ENCODE results near the gene LIN52.
"Not testable (repeated sequence)": the region's sequence is repeated elsewhere in the genome, so short reads cannot be mapped to it uniquely, and the experiment has no call there.

Gene LIN52

DNA sequence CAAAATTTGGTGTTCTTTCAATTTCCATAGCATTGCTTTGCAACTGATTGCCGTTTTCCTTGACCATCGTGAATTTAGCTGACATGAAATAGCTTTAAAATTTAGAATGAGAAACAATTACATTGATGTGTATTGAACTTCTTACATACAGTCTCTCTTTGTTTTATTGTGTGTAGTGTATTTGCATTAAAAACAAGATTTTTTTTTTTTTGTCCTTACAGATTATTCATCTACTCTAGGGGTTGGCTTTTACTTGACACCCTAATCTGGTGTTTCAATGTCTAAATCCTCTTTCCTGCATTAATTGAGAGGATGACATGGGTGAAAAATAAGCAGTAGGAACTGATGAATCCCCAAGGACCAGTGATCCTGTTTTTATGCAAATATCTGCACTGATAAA lies 20.6 kb downstream of the LIN52 start:
- DNase-seq (ENCODE audit: low spot score) = no peak

DNA sequence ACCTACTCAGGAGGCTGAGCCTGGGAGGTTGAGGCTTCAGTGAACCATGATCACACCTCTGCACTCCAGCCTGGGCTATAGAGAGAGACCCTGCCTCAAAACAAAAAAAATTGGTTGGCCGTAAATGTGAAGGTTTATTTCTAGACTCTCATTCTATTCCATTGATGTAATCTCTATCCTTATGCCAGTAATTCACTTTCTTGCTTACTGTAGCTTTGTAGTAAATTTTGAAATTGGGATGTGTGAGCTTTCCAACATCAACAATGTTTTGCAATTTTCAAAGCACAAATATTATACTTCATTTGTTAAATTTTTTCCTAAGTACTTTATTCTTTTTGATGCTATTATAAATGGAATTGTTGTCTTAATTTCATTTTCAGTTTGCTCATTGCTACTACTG lies 24.6 kb downstream of the LIN52 start:
- DNase-seq (ENCODE audit: low spot score) = no peak

GRCh38 chr14:74111395-74112216 lies 26.9 kb downstream of the LIN52 start:
- peak; percentile 40 for DNase-seq (ENCODE audit: low spot score)

DNA sequence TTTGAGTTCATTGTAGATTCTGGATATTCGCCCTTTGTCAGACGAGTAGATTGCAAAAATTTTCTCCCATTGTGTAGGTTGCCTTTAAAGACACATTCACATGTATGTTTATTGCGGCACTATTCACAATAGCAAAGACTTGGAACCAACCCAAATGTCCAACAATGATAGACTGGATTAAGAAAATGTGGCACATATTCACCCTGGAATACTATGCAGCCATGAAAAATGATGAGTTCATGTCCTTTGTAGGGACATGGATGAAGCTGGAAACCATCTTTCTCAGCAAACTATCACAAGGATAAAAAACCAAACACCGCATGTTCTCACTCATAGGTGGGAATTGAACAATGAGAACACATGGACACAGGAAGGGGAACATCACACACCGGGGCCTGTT lies 40.7 kb downstream of the LIN52 start:
- not testable (repeated sequence) for DNase-seq (ENCODE audit: low spot score)

DNA sequence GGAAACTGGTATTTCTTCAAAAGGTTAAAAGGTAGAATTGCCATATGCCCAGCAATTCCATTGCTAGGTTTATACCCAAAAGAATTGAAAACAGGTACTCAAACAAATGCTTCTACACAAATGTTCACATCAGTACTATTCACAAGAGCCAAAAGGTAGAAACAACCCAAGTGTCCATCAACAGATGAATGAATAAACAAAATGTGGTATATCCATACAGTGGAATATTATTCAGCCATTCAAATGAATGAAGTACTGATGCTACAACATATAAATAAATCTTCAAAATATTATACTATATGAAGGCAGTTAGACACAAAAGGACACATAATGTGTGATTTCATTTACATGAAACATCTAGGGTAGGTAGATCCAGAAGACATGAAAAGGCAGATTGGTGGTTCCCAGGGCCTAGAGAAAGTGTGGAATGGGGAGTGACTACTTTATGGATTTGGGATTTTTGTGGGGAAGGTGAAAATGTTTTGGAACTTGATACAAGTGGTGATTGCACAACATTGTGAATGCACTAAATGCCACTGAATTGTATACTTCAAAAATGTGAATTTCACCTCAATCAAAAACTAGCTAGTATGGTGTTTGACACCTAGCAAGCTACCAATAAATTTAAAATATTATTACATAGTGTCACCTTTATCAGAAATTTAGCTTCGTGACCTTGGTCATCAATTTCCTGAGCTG lies 41.7 kb downstream of the LIN52 start:
- DNase-seq (ENCODE audit: low spot score) = no peak

DNA sequence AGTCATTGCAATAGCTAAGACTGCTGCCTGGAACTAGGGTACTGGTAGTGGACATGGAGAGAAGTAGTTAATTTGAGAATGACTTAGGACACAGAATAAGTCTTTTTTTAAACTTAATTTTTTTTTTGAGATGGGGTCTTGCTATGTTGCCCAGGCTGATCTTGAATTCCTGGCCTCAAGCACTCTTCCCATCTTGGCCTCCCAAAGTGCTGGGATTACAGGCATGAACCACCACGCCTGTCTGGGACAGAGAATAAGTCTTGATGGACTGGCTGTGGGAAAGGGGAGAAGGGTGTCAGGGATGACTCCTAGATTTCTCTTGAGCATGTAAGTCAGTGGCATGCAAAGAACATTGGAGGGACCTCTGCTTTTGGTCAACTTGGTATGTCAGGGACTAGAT lies 42.9 kb downstream of the LIN52 start:
- DNase-seq (ENCODE audit: low spot score) = no peak

GRCh38 chr14:74133833-74134481 lies 49.2 kb downstream of the LIN52 start:
- DNase-seq (ENCODE audit: low spot score) = no peak

GRCh38 chr14:74134484-74134883 lies 49.7 kb downstream of the LIN52 start:
- DNase-seq (ENCODE audit: low spot score) = no peak

DNA sequence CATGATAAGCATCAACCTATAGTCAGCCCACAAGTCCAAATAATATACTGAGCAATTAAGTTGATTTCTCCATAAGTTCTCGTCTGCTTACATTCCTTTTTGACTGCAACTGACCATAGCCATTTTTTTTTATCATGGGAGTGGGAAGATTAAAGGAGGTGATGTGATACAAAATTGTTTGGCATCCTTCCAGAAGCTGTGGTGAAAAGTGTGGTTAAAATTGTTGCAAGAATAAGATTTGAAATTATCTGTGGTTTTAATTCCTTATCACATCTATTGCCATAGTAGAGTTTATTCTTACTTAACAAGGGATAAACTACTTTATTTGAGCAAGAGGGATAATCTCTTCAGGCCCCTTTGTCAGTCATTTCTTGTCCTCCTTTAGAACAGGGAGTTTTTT lies 50.7 kb downstream of the LIN52 start:
- no peak for DNase-seq (ENCODE audit: low spot score)

GRCh38 chr14:74140374-74140850 lies 55.7 kb downstream of the LIN52 start:
- peak; percentile 87 for DNase-seq (ENCODE audit: low spot score)

DNA sequence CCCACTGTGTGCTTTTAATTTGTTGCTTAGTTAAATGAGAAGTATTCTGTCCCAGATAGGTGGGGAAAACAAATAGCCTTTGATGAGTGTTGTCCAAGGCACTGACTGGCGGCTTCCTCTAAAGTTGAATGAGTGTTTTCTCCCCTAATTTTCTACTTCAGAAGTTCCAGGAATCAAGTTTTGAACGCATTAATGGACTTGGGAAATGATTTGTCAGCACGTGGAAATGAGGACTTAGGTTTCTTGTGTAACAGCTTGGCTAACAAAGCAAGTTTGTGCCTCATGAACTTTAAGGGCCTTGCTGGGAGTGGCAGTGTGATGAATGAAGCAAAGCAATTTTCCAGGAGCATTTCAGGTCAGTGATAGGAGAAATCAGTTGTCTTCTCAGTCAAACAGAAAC lies 56.9 kb downstream of the LIN52 start:
- no peak for DNase-seq (ENCODE audit: low spot score)

GRCh38 chr14:74142523-74142922 lies 57.8 kb downstream of the LIN52 start:
- DNase-seq (ENCODE audit: low spot score) = no peak

- DNase-seq (ENCODE audit: low spot score) = no peak
These were observed 60.0 kb downstream of the LIN52 start for GRCh38 chr14:74144789-74145188.

DNA sequence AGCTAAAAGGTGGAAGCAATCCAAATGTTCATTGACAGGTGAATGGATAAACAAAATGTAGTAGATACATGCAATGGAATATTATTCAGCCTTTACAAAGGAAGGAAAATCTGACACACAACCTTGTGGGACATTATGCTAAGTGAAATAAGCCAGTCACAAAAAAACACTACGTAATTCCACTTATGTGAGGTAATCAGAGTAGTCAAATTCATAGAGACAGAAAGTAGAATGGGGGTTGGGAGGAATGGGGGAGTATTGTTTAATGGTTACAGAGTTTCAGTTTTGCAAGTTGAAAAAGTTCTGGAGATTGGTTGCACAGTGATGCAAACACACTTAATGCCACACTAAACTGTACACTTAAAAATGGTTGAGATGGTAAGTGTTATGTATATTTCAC lies 62.8 kb downstream of the LIN52 start:
- no peak for DNase-seq (ENCODE audit: low spot score)

DNA sequence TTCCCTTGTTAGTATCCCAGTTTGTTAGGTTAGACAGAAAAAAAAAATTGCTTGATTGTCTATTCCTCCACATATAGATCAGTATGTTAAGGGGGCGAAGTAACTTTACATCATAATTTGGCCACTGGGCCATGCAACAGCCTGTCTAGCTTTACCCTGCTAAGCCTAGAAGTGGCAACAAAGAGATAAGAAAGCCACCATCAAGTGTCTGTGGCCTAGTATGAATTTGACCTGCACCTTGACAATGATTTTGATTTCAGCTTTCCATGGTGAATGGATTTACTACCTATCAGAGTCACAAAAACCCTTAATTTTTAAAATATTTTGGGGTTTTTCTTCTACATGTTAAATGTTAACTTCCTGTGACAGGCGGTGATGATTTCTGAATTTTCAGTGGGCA lies 63.9 kb downstream of the LIN52 start:
- DNase-seq (ENCODE audit: low spot score) = no peak

DNA sequence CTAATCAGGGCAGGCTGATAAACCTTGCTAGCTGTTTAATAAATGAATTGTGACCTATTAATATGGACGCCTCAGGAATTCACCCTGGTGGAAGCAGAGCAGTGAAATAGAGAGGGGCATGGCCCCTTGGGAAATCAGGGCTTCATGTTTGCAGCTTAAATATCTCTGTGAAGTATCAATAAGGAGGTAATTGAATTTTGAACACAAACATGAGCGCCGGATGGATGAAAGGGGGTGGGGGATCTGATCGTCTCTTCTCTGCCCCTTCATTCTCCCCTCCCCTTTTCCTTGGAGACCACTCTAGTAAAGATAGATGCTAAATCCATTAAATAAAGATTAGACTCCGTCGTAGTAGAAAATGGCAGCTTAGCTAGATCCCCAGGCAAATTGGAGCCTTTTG lies 70.5 kb downstream of the LIN52 start:
- peak; percentile 47 for DNase-seq (ENCODE audit: low spot score)

DNA sequence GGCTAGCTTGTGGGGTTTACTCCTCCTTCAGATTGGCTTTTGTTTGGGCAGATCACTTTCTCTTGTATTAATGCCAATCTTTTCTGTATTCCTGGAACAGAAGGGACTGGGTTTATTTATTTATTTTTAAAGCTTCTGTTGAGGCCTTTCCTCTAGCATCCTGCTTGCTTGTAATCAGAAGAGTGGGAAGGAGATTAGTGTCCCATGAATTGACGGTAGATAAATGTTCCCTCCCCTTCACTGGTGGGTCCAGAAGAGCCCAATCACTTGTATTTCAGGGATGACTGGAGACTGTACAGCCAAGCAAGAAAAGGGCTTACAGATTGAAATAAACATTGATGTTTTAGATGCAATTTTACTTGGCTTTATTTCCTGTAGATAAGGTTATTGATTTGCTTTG lies 71.0 kb downstream of the LIN52 start:
- no peak for DNase-seq (ENCODE audit: low spot score)

DNA sequence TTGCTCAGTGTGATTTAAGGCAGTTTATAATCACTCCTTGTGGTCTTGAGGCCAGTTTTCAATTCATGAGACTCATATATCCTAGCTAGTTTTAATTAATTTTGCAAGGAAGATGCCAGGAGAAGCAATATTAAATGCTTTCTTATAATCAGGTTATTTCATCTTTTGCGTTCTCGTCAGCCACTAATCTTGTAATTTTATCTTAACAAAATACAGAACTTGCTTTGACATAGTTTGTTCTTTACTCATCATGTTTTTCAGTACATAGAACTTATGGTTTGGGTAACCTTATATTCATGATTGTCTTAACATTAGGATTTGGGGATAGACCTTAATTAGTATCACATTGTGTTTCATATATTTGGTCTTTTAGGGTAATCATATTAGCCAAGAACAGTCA lies 76.0 kb downstream of the LIN52 start:
- DNase-seq (ENCODE audit: low spot score) = no peak

DNA sequence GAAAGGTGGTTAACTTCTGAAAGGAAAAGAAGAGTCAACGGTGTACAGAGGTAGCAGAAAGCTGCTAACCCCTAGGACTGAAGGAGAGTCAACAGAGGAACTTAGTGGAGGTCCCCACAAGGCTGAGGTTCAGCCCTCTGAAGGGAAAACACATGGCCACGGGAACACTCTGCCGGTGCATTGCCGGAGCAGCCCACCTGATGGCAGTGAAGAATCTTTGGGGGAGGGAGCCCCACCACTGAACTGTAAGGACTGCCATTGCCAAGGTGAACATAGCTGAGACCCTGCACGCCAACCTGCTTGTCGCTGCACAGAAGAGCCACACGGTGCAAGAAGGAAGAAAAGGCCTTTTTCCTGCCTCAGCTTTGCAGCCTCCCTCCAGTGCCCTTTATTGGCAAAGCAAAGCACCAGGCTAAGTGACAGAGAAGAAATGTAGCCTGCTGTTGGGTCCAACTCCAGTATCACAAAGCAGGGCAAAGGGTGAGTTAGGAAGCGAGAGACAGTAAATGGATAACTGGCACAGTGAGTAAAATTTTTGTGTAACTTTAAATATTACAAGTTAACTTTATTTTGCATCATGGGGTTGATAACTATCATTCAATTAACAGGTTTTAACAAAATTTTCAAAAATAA lies 76.9 kb downstream of the LIN52 start:
- no peak for DNase-seq (ENCODE audit: low spot score)

- no peak for DNase-seq (ENCODE audit: low spot score)
These were observed 85.2 kb downstream of the LIN52 start for GRCh38 chr14:74169906-74170305.

- no peak for DNase-seq (ENCODE audit: low spot score)
These were observed 91.6 kb downstream of the LIN52 start for GRCh38 chr14:74176400-74176793.

- DNase-seq (ENCODE audit: low spot score) = no peak
These were observed 95.1 kb downstream of the LIN52 start for GRCh38 chr14:74179856-74180255.
